HG03342 (cell line): ENCODE results near the gene ULK4.
A peak's percentile ranks its signal among the peaks of the same experiment; 100 is the strongest.

Source experiments
- ATAC-seq: cut with Tn5 transposase; IDR thresholded peaks from one replicate; pipeline ENCODE4 v1.9.1; 2021; ENCODE audit warnings: mild to moderate bottlenecking, moderate library complexity; ENCODE audit not compliant: unreplicated experiment

The ULK4 gene

DNA sequence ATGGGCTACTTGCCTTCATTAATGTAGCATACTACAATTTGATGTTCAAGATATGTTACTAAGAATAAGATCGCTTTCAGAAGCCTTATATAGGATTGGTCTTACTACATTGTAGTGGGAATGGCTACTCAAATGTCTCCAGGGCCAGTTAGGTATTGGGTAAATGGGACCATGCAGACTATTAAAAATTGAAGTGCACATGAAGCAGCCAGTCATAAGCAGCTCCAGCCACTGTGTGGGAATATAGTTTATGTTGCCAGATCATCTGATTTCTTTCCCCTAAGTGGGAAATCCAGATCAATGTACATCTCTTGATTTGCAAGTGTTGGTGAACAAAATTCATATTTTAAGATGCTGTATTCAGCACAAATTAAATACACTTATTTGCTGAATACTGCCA lies 757.5 kb downstream of the ULK4 start:
- ATAC-seq: no peak

DNA sequence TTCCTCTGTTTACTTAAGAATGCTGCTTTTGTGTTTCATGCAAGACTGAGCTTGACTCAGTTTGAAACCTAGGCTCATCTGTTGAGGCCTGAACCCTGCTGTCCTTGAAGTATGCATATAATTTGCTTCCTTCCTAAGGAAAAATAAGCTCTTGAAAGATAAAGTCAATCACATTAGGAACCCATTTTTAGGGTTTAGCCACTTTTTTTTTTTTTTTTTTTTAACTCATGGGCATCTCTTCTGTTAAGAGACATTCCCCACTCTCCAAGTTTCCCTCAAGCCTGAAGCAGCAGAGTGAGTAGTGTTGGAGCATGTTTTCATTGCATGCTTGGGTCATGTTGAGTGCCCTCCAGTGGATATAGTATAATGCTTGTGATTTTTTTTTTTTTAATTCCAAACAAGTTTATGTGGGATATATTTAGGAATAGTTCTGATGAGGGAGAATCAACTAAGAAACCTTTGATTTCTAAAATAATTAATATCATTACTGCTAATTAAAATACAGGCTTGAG lies 759.0 kb downstream of the ULK4 start:
- ATAC-seq: no peak

DNA sequence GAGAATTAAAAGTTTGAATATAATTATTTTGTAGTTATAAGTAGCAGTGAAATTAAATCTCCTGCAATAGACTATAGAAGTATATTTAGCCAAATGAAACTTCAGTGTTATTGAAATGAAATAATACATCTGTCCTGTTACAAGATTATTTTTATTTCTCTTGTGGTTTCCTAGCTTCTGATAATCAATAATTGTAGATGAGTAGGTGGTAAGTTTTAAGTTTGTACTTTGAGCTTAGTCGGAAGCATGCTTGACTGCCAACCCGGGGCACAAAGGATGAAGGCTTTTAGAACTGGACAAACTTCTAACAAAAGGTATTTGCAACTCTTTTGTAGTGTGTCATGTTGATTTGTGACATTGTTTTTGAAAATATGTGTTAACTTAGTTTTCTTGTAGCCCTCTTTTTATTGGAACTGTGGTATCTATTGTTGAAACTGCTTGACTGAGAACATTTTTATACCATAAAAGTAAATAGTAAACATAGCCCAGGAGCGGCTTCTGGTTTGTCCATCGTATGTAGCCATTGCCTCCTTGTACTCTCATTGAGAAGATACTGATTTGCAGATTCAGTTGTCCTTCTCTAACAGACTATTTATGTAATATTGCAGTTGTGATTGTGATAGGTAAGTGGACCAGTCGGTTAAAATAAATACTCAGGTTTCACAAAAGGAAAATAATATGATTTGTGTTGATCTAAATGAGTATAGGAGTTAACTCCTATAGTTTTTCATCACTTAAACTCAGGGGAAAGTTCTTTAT lies 759.6 kb downstream of the ULK4 start:
- no peak for ATAC-seq

DNA sequence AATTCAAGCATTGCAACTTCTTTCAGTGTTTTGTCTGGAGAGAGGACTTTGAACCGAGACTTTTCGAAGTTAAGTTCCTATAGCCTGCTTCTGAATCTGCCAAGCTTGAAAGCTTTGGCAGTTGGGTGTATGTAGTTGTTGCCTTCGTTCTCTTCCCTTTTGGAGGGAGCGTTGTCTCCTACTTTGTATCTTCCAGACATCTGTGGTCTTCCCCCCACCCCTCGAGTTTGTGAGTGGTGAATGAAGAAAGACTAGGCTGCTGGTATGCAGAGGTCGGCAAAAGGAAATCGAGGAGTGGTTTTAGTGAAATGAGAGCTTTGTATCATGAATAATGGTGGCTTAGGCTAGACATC lies 761.3 kb downstream of the ULK4 start:
- ATAC-seq: no peak

DNA sequence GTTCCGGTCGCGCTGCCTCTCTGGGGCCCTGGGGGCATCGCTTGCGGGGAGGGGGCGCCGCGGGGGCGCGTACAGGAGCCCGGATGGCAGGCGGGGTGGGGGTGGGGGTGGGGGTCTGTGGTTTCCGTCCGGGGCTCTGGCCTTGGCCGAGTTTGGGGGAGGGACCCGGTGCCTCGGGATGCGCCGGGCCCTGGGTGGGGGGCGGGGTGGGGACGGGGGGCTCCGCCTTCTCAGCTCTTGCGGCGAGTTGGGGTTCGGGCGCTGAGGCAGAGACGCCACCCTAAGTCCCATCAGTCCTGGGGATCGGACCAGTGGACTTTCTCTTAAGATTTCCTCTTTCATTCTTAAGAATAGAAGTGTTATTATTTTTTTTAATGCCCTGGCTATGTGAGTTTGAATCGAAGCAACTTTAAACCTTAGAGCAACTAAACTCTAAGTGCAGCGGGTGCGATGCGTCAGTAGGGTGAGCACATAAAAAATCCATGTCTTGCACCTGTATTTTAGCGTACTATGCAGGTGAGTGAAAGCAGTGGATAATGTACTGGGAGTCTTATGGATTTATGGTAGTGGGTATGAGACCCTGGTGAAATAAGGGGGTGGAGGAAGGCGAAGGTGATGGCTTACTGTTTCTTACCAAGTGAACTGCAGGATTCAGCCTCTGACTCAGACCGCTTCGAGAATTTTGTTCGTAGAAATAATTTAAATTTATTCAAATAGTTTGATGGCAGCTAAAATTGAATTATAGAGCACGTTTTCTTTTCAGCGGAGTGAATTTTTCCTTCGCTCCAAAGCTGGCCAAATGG lies 761.8 kb downstream of the ULK4 start:
- peak; percentile 20 for ATAC-seq

DNA sequence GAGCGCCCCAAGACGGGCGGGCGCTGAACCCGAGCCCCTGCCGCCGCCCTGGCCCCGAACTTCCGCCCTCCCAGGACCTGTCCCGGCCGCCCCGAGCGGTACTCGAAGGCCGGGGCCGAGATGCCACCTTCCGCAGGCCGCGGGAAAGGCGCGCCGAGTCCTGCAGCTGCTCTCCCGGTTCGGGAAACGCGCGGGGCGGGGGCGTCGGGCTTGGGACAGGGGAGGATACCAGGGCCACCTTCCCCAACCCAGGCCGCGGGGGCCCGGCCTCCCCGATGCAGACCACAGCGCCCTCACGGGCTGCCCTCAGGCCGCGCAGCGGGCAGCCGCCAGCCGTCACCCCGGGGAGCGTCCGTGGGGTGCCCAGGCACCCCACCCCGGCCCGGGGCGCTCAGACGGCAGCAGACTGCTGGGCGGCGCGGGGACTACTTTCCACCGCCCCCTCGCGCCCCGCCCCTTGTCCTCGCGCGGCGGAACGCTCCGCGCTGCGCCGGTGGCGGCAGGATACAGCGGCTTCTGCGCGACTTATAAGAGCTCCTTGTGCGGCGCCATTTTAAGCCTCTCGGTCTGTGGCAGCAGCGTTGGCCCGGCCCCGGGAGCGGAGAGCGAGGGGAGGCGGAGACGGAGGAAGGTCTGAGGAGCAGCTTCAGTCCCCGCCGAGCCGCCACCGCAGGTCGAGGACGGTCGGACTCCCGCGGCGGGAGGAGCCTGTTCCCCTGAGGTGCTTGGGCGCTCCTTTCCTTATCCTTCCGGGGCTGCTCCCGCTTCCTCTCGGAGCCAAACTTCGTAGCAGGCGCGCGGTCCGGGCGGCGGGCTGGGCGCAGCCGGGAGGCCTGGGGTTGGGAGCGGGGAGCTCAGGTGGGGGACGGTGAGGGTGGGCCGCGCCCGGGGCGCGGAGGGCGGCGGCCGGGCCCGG lies 762.7 kb downstream of the ULK4 start, which contains the start of gene CTNNB1:
TSS of gene CTNNB1 (plus strand) at position 556 of the 916 bp plus-strand sequence. CDS start 24,564 bp downstream, outside the sequence.
- peak; percentile 69 for ATAC-seq

DNA sequence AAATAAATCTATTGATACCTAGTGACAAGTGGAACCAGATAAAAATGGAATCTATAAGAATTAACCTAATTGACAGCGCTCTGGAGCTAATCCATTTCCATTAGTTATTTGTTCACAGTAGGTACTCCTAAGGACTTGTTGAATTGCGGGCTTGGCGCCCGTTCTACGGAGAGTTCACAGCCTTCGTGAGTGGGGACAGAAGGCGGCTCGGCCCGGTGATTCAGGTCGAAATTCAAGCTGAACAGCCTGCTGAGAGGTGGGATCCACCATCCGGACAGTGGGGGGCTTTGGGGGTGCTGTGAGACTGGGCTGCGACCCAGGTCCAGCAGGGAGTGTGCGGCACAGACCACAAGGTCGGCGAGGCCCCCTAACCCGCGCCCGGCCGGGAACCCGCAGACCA lies 763.4 kb downstream of the ULK4 start:
- ATAC-seq: no peak

DNA sequence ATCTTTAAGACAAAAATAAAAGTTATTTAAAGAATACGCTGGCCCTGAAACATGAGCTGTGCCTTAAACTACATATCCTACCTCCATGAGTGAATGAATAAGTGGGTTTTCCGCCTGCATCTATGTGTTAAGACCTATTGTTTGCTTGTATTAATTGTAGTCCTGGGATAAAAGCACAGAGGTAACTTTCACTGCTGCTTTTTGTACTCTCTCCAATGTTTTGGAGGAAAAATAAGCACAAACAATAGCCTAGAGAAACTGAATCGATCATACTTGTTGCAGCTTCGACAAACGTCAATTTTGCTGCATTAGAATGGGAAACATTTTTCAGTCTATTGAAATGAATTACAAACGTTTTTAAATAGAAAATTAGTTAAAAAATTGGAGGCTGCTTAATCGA lies 763.9 kb downstream of the ULK4 start:
- no peak for ATAC-seq
